HG03066 (cell line): ENCODE data around the gene KLHDC9.
"Not testable (repeated sequence)": the region's sequence is repeated elsewhere in the genome, so short reads cannot be mapped to it uniquely, and the experiment has no call there.

Experiments used
- ATAC-seq: cut with Tn5 transposase; IDR thresholded peaks from one replicate; pipeline ENCODE4 v1.9.1; 2021; ENCODE audit warnings: low read depth; ENCODE audit not compliant: unreplicated experiment

KLHDC9 gene

DNA sequence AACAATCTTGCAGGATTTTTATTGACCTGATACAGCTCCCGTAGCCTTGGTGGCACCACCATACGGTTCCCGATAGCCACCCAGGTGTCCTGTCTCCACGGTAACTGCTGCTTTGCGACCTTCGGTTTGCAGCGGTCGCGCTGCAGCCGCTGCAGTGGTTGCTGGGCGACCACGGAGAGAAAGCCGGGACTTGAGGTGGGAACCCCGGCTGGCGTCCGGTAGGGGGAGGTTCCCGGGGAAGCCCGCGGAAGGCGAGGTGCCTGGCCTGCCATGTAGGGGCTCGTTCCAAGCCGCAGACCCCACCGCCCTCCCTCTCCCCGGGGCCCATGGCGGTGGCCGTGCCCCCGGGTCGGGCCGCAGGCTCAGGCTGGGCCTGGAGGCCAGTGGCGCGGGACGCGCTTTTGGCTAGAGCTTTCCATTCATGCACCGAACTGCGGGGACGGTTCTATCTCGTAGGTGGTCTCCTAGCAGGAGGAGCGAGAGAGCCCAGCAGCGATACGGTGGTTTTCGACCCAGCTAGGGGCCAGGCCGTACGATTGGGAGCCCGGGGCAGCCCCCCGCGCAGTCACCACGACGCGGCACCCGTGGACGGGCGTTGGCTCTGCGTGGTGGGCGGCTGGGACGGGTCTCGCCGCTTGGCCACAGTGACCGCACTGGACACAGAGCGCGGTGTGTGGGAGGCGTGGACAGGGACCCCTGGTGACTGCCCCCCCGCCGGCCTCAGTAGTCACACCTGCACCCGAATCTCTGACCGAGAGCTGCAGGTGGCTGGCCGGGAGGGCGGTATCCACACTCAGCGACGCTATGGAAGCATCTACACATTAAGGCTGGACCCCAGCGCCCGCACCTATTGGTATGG lies at the start of gene KLHDC9:
Gene KLHDC9 (plus strand): TSS at position 152 of the 859 bp plus-strand sequence. CDS start 175 bp downstream, at position 327.
- peak; percentile 76 for ATAC-seq

DNA sequence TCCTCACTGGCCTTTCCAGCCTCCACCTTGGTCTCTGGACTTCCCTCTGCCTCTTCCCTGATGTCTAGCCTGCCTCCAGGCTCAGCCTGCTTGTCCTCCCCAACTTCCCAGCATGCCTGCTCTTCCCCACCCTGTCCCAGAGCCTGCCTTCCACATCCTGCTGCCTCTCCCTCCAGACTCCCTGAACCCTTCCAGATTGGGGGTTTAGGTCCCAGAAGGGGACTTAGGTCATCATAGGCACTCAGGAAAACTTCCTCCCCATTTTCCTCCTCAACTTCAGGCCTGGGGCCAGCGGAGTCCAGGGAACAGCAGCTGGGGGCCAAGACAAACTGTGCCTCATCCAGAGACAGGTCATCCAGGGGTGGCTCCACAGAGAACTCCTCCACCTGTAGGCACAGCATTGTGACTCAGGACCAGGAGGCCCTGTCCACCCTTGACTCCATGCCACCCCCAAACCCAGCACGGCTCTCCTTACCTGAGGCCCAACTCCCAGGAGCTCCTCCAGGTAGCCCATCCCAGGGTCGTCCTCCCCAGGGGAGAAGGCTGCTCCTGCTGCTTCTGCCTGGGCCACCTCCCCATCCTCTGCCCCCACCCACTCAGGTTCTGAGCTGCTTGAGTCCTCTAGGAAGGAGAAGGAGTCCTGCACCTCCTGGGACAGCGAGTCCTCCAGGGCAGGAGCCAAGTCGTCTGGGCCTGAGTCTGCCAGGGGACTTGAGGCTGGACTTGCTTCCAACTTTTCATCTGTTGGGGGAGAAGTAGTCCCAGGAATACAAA lies 49.0 kb upstream of the KLHDC9 start:
- no peak for ATAC-seq

DNA sequence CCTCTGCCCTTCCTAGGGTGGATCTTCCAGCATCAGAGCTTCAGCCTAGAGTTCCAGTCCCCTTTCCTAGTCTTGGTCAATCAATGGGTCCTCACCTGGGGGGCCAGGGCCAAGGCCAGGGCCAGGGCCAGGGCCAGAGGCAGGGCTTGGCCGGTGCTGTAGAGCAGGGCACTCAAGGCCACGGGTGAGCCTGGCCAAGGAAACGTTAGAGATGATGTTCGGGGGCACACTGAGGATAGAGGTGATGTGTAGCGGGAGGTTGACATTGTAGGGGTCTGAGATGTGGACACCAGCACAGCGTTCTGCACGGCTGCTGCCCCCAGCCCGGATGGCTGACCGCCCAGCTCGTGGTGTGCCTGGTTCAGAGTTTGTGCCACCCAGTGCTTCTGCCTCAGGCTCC lies 46.9 kb upstream of the KLHDC9 start:
- no peak for ATAC-seq

GRCh38 chr1:161052899-161053298 lies 45.3 kb upstream of the KLHDC9 start:
- ATAC-seq, result no peak

GRCh38 chr1:161054232-161054631 lies 43.9 kb upstream of the KLHDC9 start:
- no peak for ATAC-seq

DNA sequence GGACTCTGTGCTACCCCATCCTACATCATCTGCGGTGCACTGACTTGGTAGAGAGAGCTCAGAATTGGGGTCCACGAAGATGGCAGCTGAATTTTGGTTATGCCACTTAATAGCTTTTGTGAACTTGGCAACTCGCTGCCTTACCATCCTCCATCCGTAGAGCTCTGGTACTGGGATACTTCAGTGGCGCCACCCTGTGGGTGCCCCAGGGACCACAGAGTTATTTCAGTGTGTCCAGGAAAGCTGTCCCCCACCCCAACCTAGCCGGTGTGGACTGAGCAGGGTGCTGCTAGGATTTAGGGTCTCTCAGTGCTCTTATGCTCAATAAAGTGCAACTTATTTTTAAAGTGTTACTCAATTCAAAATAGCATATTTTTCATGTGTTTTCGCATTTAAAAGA lies 43.4 kb upstream of the KLHDC9 start:
- no peak for ATAC-seq

GRCh38 chr1:161059293-161059692 lies 38.9 kb upstream of the KLHDC9 start:
- ATAC-seq, result no peak

GRCh38 chr1:161061419-161061818 lies 36.7 kb upstream of the KLHDC9 start:
- no peak for ATAC-seq

GRCh38 chr1:161063936-161064335 lies 34.2 kb upstream of the KLHDC9 start:
- not testable (repeated sequence) for ATAC-seq

DNA sequence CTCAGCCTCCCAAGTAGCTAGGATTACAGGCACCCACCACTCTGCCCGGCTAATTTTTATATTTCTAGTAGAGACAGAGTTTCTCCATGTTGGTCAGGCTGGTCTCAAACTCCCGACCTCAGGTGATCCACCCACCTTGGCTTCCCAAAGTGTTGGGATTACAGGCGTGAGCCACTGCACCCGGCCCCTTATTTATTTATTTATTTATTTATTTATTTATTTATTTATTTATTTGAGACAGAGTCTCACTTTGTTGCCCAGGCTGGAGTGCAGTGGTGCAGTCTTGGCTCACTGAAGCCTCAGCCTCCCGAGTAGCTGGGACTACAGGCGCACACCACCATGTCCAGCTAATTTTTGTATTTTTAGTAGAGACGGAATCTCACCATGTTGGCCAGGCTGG lies 32.5 kb upstream of the KLHDC9 start:
- not testable (repeated sequence) for ATAC-seq

DNA sequence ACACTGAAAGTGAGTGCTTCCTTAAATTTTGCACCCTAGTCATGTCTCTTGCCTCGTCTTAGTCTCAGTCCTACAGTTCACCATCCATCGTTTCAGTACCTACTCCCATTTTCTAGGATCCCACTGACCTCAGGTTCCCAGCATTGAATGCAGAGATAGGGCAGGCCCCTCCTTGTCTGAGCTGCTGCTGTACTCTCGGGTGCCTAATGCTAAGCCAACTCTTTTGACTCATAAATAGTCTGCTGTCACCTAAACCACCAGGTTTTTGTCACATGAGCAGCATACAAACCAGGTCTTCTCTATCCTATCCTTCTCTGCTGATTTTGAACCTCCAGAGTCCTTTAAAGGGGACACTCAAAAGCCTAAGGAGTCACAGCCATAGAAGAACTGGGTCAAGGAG lies 31.5 kb upstream of the KLHDC9 start:
- ATAC-seq, result no peak

DNA sequence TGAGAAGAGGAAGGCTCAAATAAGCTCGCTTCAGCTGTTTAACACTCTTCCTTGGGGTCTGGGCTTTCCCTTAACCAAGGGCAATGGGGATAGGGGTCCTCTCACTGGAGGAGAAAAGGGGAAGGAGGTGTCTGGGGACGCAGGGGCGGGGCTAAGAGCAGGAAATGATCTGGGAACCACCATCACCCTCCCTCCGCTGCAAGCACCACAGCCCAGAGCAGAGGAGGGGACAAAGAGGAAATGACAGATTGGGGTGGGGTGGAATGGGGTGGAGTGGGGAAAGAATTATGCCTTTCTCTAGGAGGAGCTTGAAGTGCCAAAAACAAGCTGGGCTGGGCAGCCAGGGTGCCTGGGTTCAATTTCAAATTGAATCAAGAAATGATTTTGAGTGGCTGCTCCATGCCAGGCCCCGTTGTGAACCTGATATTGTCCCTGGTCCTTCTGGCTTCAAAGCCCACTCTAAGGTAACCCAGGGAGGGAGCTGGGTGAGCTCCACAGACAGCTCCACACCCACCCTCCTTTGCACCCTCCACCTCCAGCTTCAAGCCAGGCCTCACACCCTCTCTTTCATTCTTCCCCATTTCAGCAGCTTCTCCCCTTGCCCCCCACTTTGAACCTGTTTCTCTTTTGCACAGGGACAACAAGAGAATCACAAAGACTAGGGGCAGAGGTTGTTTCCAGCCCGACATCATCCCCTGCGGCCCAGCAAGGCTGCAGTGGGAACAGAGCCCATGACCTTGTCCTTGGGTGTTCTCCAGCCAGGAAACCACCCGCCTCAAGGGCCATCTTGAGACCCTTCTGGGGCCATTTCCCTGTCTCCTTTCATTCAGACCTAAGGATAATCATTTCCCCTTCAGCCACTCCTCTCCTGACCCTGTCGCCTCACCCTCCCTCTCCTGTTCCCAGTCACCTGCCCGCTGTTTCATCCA lies 29.6 kb upstream of the KLHDC9 start:
- peak; percentile 57 for ATAC-seq

GRCh38 chr1:161069241-161069640 lies 28.9 kb upstream of the KLHDC9 start:
- no peak for ATAC-seq

DNA sequence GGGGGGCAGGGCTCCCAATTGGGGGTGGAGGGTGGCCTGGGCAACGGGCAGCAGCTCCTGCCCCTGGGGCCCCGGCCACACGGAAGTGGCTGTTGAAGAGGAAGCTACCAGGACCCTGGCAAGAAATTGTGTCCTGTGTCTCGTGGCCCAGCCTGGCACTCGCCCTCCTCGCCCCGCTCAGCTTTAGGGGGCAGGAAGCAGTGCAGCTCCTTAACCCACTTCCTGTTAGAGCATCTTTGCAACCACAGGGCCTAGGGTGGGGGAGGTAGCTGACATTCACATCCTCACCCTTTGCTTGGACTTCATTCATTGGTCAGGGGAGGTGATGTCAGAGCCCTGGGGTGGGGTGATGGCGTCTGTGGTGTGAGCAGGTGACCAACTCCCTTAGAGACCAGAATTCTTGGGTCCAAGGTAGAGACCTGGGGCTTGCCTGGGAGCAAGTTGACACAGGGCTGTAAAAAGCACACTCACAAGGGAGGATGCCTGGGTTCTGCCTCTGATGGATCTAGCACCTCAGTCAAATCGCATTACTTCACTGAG lies 28.4 kb upstream of the KLHDC9 start, which contains the start of gene ARHGAP30:
Gene ARHGAP30 (minus strand): TSS at position 161 of the 540 bp plus-strand sequence. CDS start 267 bp downstream, outside the sequence.
- ATAC-seq, result peak; percentile 87

- no peak for ATAC-seq
Measured at GRCh38 chr1:161070761-161071160, 27.4 kb upstream of the KLHDC9 start.

DNA sequence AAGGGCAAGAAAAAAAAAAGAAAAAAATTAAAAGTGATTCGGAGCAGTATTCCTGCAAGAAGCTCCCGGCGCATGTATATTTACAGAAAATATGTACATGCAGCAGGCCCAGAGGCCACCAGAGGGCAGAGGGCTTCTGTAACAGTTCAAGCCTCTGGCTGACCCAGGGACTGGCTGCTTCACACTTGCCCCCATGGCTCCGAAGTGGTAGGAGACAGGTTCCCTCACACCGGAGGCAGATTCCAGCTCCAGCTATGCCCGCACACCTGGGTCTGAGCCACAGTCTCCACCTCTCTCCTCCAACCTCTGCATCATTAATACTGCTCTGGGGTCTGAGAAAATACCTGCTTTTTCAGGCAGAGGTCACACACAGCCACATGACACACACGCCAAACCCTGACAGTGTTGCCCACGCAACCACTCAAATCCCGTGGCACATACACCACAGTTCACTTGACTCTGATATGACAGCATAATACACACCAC lies 26.2 kb upstream of the KLHDC9 start:
- no peak for ATAC-seq

- ATAC-seq, result no peak
Measured at GRCh38 chr1:161072751-161073449, 25.3 kb upstream of the KLHDC9 start.

DNA sequence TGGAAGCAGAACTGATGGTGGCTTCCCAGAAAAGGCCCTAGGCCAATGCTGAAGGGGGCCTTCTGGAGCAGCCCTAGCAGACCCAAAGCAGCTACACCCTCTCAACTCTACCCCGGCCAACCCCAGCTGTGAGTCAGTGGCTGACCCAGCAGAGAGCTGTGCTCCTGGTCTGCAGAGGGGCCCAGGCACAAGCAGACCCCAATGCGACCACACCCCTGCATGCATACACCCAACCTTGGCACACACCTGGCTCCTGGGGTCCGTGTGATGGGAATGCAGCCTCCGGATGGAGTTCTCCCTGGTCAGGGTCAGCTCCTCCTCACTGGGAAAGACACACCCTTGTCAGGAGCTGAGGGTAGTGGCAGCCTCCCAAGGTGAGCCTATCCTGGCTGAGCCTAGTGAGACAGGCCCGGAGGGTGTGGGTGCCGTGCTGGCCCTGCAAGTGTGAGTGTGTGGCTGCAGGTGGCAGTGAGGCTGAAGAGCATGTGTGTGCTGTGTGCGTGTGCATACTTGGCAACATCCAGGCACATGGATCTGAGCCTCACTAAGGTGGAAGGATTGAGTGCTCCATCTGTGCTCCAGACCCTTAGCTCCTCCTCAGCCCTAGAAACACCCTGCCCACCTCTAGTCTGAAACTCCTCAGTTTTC lies 24.6 kb upstream of the KLHDC9 start:
- ATAC-seq, result no peak
